HG03378 (cell line): Measurements from ENCODE around the gene ZNF280B.
"Not testable (repeated sequence)": the region's sequence is repeated elsewhere in the genome, so short reads cannot be mapped to it uniquely, and the experiment has no call there.

ENCODE experiments used
- ATAC-seq: cut with Tn5 transposase; IDR thresholded peaks from one replicate; pipeline ENCODE4 v1.9.1; 2021; ENCODE audit warnings: mild to moderate bottlenecking, moderate library complexity; ENCODE audit not compliant: unreplicated experiment

Gene ZNF280B

DNA sequence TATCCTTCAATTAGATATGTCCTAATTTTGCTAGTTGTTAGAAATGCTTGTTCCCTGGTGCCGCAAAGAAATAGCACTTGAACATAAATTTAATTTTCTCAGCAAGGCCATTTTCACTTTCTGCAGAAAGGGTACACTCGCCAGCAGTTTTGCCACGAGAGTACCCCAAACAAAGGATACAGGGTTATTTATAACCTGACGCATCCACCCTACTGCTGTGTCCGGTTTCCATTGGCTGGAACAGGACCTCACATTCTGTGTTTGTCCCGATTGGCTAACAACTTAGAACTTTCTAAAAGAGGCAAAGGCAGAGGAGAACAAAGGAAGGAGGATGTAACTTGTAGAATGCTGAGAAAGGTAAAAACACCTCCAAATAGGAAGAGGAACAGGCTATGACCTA, 1.4 kb upstream of the ZNF280B start:
- ATAC-seq, result not testable (repeated sequence)

DNA sequence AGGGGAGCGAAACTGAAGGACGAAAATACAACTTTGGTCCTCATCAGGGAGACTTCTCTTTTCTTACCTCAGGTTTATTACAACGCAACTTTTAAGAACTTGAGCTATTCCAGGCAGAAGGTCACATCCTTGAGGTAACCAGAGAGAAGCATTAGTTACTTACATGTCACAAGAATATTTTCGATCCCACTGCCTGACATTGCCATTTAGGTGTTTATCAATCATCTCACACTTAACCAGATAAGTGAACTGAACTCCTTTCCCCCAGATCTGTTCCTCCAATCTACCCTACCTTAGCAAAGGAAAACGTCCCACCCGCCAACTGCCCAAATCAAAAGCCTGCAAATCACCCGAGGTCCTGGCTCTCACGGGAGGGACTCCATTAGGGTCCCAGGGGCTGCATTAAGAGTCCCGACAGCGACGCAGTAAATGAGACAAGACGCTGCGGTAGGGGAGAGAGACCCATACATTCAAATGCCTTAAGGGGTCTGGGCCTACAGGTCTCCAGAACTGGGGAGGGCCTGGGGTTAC, 734 bp downstream of the ZNF280B start:
- ATAC-seq, result no peak

DNA sequence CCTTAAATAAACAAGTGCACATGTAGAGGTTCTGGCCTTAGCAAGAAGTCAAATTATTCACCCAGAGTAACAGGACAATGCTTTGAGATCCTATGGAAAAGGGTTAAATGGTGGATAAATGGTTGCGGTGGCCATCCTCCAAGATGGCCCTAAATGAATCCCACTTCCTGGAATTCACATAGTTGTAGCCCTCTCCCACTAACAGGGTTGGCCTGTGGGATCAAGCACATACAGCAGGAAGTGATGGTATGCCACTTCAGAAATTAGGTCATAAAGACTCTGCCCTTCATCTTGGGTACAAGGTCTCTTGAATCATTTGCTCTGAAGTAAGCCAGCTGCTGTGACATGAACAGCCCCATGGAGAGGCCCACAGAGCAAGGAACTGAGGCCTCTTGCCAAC, 1.8 kb downstream of the ZNF280B start:
- no peak for ATAC-seq

DNA sequence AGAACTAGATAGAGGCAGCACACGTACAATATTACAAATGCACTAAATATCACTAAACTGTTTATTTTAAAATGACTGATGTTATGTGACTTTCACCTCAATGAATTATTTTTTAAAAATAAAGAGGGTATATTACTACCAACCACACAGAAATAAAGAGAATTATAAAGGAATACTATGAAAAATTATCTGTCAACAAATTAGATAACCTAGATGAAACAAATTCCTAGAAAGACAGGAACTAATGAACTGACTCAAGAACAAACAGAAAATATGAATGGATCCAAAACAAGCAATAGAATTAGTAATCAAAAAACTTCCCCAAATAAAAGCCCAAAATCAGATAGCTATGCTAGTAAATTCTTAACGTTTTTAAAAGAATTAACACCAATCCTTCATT, 10.3 kb downstream of the ZNF280B start:
- ATAC-seq, result no peak

DNA sequence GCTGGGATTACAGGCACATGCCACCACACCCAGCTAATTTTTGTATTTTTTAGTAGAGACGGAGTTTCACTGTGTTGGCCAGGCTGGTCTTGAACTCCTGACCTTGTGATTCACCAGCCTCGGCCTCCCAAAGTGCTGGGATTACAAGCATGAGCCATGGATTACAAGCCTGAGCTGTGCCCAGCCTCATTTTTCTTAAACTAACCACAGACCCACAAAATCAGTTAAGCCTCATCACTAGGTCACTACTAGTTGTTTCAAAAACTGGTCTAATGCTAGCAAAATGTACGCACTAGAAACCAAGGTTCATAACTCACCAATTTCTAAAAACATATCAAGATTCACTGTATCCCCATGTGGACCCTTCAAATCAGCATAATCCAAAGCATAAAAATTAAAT, 17.0 kb downstream of the ZNF280B start:
- ATAC-seq, result not testable (repeated sequence)

- no peak for ATAC-seq
Measured at GRCh38 chr22:22488736-22489135, 19.8 kb downstream of the ZNF280B start.

DNA sequence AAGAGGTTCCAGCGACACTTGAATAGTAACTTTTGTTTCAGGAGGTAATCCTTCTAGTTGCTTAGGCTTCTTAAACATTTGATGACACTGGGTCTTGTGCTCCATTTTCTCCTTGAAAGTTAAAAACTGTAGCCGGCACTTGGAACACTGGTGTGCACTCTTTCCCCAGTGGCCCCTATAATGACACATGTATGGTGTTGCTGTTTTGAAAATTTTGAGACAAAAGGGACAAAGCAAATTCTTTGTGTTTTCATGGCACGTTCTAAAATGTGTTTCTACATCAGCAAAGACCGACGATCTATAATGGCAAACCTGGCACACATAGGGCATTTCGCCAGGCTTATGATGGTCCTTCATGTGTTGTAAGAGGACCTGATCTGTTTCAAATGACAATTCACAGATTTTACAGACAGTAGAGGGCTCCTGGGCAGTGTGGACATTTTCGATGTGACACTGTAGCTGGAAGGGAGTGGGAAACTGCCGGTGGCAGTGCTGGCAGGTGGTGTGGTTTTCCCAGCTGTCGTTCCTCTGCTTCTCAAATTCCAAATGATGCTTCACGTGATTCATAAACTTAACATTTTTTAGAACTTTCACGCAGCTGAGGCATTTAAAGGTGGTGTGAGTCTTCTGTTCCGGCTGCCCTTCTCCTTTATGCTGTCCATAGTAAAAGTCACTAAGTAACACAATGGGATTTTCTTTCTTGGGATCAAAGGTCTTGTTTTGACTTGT, 20.5 kb downstream of the ZNF280B start:
- ATAC-seq, result no peak

- no peak for ATAC-seq
Measured at GRCh38 chr22:22487059-22487458, 21.5 kb downstream of the ZNF280B start.

- no peak for ATAC-seq
Measured at GRCh38 chr22:22486132-22486899, 22.2 kb downstream of the ZNF280B start.

DNA sequence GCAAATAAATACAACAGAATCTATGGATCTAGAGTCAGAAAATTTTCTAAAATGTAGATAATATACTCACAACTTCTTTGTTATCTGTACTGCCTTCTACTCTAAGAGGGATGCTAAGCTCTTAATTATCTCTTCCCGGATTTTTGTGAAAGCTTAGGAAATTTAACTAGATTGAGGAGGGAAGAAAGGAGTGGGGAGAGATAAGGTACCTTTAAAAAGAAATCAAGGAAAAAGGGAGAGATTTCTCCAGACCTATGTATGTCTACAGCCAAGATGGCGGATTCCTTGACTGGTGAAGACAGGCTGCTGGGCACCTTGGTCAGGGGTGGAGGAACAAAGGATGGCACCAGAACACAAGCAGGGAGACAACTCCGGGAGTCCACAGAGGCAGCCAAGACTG, 23.0 kb downstream of the ZNF280B start:
- no peak for ATAC-seq

GRCh38 chr22:22484023-22484422, 24.5 kb downstream of the ZNF280B start:
- no peak for ATAC-seq

GRCh38 chr22:22480940-22481339, 27.6 kb downstream of the ZNF280B start:
- no peak for ATAC-seq

DNA sequence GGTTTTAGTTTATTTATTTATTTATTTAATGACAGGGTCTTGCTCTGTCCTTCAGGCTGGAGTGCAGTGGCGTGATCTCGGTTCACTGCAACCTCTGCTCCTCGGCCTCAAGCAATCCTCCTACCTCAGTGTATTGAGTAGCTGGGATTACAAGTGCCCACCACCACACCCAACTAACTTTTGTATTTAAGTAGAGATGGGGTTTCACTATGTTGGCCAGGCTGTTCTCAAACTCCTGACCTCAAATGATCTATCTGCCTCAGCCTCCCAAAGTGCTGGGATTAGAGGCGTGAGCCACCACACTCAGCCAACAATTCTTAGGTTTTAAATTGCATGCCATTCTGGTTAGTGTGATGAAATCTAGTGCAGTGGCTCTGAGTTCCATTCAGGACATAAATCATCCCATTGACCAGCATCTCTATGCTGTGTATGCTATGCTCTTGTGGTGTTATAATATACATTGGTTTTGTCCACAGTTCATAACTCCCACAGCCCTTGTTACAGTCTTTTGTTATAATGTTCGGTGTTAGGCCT, 28.5 kb downstream of the ZNF280B start:
- ATAC-seq, result no peak

DNA sequence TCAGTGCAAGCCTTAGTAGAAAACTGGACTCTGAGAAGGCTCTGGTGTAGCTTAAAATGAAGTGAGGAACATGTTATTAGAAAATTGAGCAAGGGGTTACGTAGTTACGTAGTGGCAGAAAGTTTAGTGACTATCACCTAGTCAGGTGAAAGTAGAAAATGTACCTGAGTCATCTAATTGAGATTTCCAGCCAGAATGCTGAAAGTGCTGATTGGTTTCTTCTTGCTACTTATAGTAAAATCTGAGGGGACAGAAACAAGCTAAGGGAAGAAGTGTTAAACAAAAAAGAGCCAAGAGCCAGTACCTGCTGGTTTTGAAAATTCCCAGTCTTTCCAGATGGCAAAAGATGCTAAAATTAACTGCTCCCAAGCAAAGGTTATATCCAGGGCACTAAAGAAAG, 29.4 kb downstream of the ZNF280B start:
- ATAC-seq, result no peak

GRCh38 chr22:22478470-22478869, 30.1 kb downstream of the ZNF280B start:
- no peak for ATAC-seq

- ATAC-seq, result no peak
Measured at GRCh38 chr22:22474733-22475132, 33.8 kb downstream of the ZNF280B start.

GRCh38 chr22:22471104-22471503, 37.4 kb downstream of the ZNF280B start:
- not testable (repeated sequence) for ATAC-seq

DNA sequence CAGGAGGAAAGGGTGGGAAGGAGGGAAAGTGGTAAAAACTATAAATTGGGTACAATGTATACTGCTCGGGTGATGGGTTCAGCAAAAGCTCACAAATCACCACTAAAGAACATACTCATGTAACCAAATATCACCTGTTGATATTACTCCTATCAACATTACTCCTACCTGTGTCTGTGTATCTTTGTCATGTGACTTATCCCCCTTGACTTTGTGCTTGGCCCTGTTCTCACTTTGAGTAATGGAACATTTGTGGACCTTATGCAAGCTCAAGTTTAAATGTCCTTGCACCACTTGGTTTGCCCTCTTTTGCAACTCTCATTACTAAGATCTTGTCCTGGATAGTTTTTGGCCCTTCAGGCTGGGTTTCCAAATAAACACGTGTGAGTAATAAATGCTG, 39.0 kb downstream of the ZNF280B start:
- no peak for ATAC-seq

DNA sequence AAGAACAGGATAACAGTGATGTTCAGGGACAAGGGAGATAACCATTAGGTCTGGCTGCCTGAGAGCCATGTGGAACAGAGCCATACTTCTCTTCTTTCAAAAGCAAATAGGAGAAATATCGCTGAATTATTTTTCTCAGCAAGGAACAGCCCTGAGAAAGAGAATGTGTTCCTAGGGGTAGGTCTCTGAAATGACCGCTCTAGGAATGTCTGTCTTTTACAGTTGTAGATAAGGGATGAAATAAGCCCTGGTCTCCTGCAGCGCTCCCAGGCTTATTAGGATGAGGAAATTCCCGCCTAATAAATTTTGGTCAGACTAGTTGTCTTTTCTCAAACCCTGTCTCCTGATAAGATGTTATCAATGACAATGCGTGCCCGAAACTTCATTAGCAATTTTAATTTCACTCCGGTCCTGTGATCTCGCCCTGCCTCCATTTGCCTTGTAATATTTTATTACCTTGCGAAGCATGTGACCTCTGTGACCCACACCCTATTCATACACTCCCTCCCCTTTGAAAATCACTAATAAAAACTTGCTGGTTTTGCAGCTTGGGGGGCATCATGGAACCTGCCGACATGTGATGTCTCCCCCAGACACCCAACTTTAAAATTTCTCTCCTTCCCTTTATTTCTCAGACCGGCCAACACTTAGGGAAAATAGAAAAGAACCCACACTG, 39.6 kb downstream of the ZNF280B start:
- ATAC-seq, result not testable (repeated sequence)

GRCh38 chr22:22467112-22467511, 41.4 kb downstream of the ZNF280B start:
- ATAC-seq, result no peak

GRCh38 chr22:22465782-22466181, 42.8 kb downstream of the ZNF280B start:
- no peak for ATAC-seq
